ENCODE measurements around the gene GRM3. TPM values are rescaled to one million over a fixed set of nuclear protein-coding genes. Genes with fewer than 3 reads are reported as not detected.

Gene GRM3
- total RNA-seq, 1 donor from 2014 or later: not detected

GRCh38 chr7:86733783-86734182 is 90.1 kb downstream of the GRM3 start:
- TF ChIP-seq CTCF (IDR thresholded peaks at IDR 0.05; ENCODE audit: insufficient read depth, low read depth, low read length) (no peak), EZH2 (IDR thresholded peaks at IDR 0.05; ENCODE audit: insufficient read depth, low read length) (no peak)
- H3K27ac Mint-ChIP-seq (ENCODE audit: unreplicated experiment): no peak overlapping the region
- Histone ChIP-seq H3K27me3 (ENCODE audit: insufficient read depth, low read length) (no peaks in the 10 kb centered on the region), H3K79me2 (ENCODE audit: insufficient read depth, low read length) (no peaks in the 10 kb centered on the region), H3K4me2 (ENCODE audit: low read length) (no peak overlapping the region), H3K4me1 (ENCODE audit: insufficient read depth, low read length) (no peaks in the 10 kb centered on the region), H3K9me3 (ENCODE audit: insufficient read depth, low read depth, low read length) (peaks cover 4% of the 10 kb centered on the region), H2AFZ (ENCODE audit: low read depth, low read length) (no peak overlapping the region), H3K4me3 (ENCODE audit: insufficient read depth, low read depth, low read length) (no peak overlapping the region), H3K27ac (ENCODE audit: low read depth, low read length) (no peak overlapping the region), H4K20me1 (ENCODE audit: insufficient read depth, low read length) (no peaks in the 10 kb centered on the region), H3K36me3 (ENCODE audit: insufficient read depth, low read length) (no peaks in the 10 kb centered on the region), H3K9ac (ENCODE audit: low read length) (no peak overlapping the region)
- H3K9me3 Mint-ChIP-seq (ENCODE audit: unreplicated experiment): no peaks in the 10 kb centered on the region
- no peaks in the 10 kb centered on the region for H3K4me1 Mint-ChIP-seq (ENCODE audit: low read depth, unreplicated experiment)
- H3K4me3 Mint-ChIP-seq (ENCODE audit: unreplicated experiment): no peak overlapping the region
- peak; percentile 11 for DNase-seq (ENCODE audit: low read depth)
- no peaks in the 10 kb centered on the region for H3K27me3 Mint-ChIP-seq (ENCODE audit: low read depth, unreplicated experiment)
- no peaks in the 10 kb centered on the region for H3K36me3 Mint-ChIP-seq (ENCODE audit: low read depth, unreplicated experiment)
- no peak for FAIRE-seq

GRCh38 chr7:86745013-86745745 is 101.5 kb downstream of the GRM3 start:
- FAIRE-seq: no peak
- Mint-ChIP-seq H3K4me1 (ENCODE audit: low read depth, unreplicated experiment) (no peaks in the 10 kb centered on the region), H3K27me3 (ENCODE audit: low read depth, unreplicated experiment) (no peaks in the 10 kb centered on the region), H3K9me3 (ENCODE audit: unreplicated experiment) (no peaks in the 10 kb centered on the region), H3K4me3 (ENCODE audit: unreplicated experiment) (no peak overlapping the region), H3K36me3 (ENCODE audit: low read depth, unreplicated experiment) (no peaks in the 10 kb centered on the region), H3K27ac (ENCODE audit: unreplicated experiment) (no peak overlapping the region)
- Histone ChIP-seq H3K9ac (ENCODE audit: low read length) (no peak overlapping the region), H2AFZ (ENCODE audit: low read depth, low read length) (no peak overlapping the region), H3K27ac (ENCODE audit: low read depth, low read length) (no peak overlapping the region), H3K9me3 (ENCODE audit: insufficient read depth, low read depth, low read length) (no peaks in the 10 kb centered on the region), H3K4me2 (ENCODE audit: low read length) (no peak overlapping the region), H3K4me1 (ENCODE audit: insufficient read depth, low read length) (peaks cover 2% of the 10 kb centered on the region), H3K36me3 (ENCODE audit: insufficient read depth, low read length) (no peaks in the 10 kb centered on the region), H3K27me3 (ENCODE audit: insufficient read depth, low read length) (no peaks in the 10 kb centered on the region), H3K79me2 (ENCODE audit: insufficient read depth, low read length) (no peaks in the 10 kb centered on the region), H4K20me1 (ENCODE audit: insufficient read depth, low read length) (no peaks in the 10 kb centered on the region), H3K4me3 (ENCODE audit: insufficient read depth, low read depth, low read length) (no peak overlapping the region)
- TF ChIP-seq CTCF (IDR thresholded peaks at IDR 0.05; ENCODE audit: insufficient read depth, low read depth, low read length): no peak
- DNase-seq (ENCODE audit: low read depth): no peak

GRCh38 chr7:86747698-86748097 is 104.0 kb downstream of the GRM3 start:
- H3K4me1 ChIP-seq (ENCODE audit: insufficient read depth, low read length): peaks cover 2% of the 10 kb centered on the region
- no peak for FAIRE-seq
- no peaks in the 10 kb centered on the region for H3K9me3 ChIP-seq (ENCODE audit: insufficient read depth, low read depth, low read length)

More at GRCh38 chr7:86747698-86748097, 104.0 kb downstream of the GRM3 start:
- Histone ChIP-seq H3K27me3 (ENCODE audit: insufficient read depth, low read length) (no peaks in the 10 kb centered on the region), H4K20me1 (ENCODE audit: insufficient read depth, low read length) (no peaks in the 10 kb centered on the region), H3K9ac (ENCODE audit: low read length) (no peak overlapping the region), H3K79me2 (ENCODE audit: insufficient read depth, low read length) (no peaks in the 10 kb centered on the region), H3K36me3 (ENCODE audit: insufficient read depth, low read length) (no peaks in the 10 kb centered on the region), H3K4me3 (ENCODE audit: insufficient read depth, low read depth, low read length) (no peak overlapping the region), H3K27ac (ENCODE audit: low read depth, low read length) (no peak overlapping the region), H2AFZ (ENCODE audit: low read depth, low read length) (no peak overlapping the region), H3K4me2 (ENCODE audit: low read length) (no peak overlapping the region)
- Mint-ChIP-seq H3K4me1 (ENCODE audit: low read depth, unreplicated experiment) (no peaks in the 10 kb centered on the region), H3K27ac (ENCODE audit: unreplicated experiment) (no peak overlapping the region), H3K27me3 (ENCODE audit: low read depth, unreplicated experiment) (no peaks in the 10 kb centered on the region), H3K36me3 (ENCODE audit: low read depth, unreplicated experiment) (no peaks in the 10 kb centered on the region), H3K4me3 (ENCODE audit: unreplicated experiment) (no peak overlapping the region), H3K9me3 (ENCODE audit: unreplicated experiment) (no peaks in the 10 kb centered on the region)
- no peak for DNase-seq (ENCODE audit: low read depth)
- TF ChIP-seq EZH2 (IDR thresholded peaks at IDR 0.05; ENCODE audit: insufficient read depth, low read length): no peak
- no peak for TF ChIP-seq CTCF (IDR thresholded peaks at IDR 0.05; ENCODE audit: insufficient read depth, low read depth, low read length)
